ENCODE measurements around the gene GRK1. TPM values are rescaled to one million over a fixed set of nuclear protein-coding genes. Genes with fewer than 3 reads are reported as not detected.
A peak's percentile ranks its signal among the peaks of the same experiment; 100 is the strongest.

Gene GRK1
- total RNA-seq, 1 donor from 2014 or later = not detected

- DNase-seq (ENCODE audit: low spot score) = no peak
Measured at GRCh38 chr13:113775451-113776145, 108.6 kb downstream of the GRK1 start.

- DNase-seq (ENCODE audit: low spot score) = no peak
Measured at GRCh38 chr13:113776231-113777125, 109.5 kb downstream of the GRK1 start.

- DNase-seq (ENCODE audit: low spot score) = peak; percentile 12
Measured at GRCh38 chr13:113777311-113778260, 110.6 kb downstream of the GRK1 start.

- no peak for DNase-seq (ENCODE audit: low spot score)
Measured at GRCh38 chr13:113781571-113781970, 114.6 kb downstream of the GRK1 start.

- DNase-seq (ENCODE audit: low spot score) = no peak
Measured at GRCh38 chr13:113782472-113782871, 115.5 kb downstream of the GRK1 start.

GRCh38 chr13:113783200-113783881 lies 116.3 kb downstream of the GRK1 start:
- no peak for DNase-seq (ENCODE audit: low spot score)

- DNase-seq (ENCODE audit: low spot score) = no peak
Measured at GRCh38 chr13:113783966-113784644, 117.1 kb downstream of the GRK1 start.

GRCh38 chr13:113784645-113785024 lies 117.6 kb downstream of the GRK1 start:
- no peak for DNase-seq (ENCODE audit: low spot score)

- no peak for DNase-seq (ENCODE audit: low spot score)
Measured at GRCh38 chr13:113785051-113786010, 118.3 kb downstream of the GRK1 start.

GRCh38 chr13:113786262-113786841 lies 119.3 kb downstream of the GRK1 start:
- no peak for DNase-seq (ENCODE audit: low spot score)

Other genes starting within 250 kb of the GRK1 start
- gene ADPRHL1, start 213.7 kb upstream of the GRK1 start, total RNA-seq (ENCODE audit: insufficient read depth, low replicate concordance) = 1.7 TPM
- 11.1 TPM for gene DCUN1D2, start 176.5 kb upstream of the GRK1 start, total RNA-seq (ENCODE audit: insufficient read depth, low replicate concordance)
- gene TFDP1, start 82.5 kb upstream of the GRK1 start, total RNA-seq (ENCODE audit: insufficient read depth, low replicate concordance) = 31.8 TPM
- not detected for gene ATP4B, start 9.0 kb upstream of the GRK1 start, total RNA-seq (ENCODE audit: insufficient read depth, low replicate concordance)
- 0.24 TPM for gene TMEM255B, start 92.0 kb downstream of the GRK1 start, total RNA-seq (ENCODE audit: insufficient read depth, low replicate concordance)
- 244 TPM for gene GAS6, start 196.9 kb downstream of the GRK1 start, total RNA-seq (ENCODE audit: insufficient read depth, low replicate concordance)